ENCODE results near the gene SIPA1.

Gene SIPA1

GRCh38 chr11:65637794-65638419, at the start of gene SIPA1:
TSS of gene SIPA1 (plus strand) at chr11:65638101. CDS start at chr11:65640922, 2,821 bp downstream.
- peaks cover 36% of the 10 kb centered on the region for H3K36me3 ChIP-seq (ENCODE audit: insufficient read depth, low read length)
- peaks cover 17% of the 10 kb centered on the region for H3K4me1 ChIP-seq (ENCODE audit: insufficient read depth, low read length)

GRCh38 chr11:65588199-65589054, 49.5 kb upstream of the SIPA1 start:
- no peak overlapping the region for H3K4me3 ChIP-seq (ENCODE audit: low read depth in 1 of 2, low read length in 2 of 2)
- H3K27ac ChIP-seq (ENCODE audit: low read depth, low read length): peak overlapping the region; percentile 48
- no peaks in the 10 kb centered on the region for H3K27me3 ChIP-seq (ENCODE audit: control insufficient read depth in 1 of 2, insufficient read depth in 2 of 2, low read length in 2 of 2)
- H3K9ac ChIP-seq (ENCODE audit: low read length): peak overlapping the region; percentile 13
- H3K9me3 ChIP-seq (ENCODE audit: low read length): no peaks in the 10 kb centered on the region
- peaks cover 41% of the 10 kb centered on the region for H3K36me3 ChIP-seq (ENCODE audit: insufficient read depth, low read length)
- H3K4me1 ChIP-seq (ENCODE audit: insufficient read depth, low read length): peaks cover 51% of the 10 kb centered on the region

More at GRCh38 chr11:65637794-65638419, at the start of gene SIPA1:
- Histone ChIP-seq H3K9me3 (ENCODE audit: low read length) (no peaks in the 10 kb centered on the region), H3K4me3 (ENCODE audit: low read depth in 1 of 2, low read length in 2 of 2) (peak within 1 kb of the TSS; percentile 53 to 72), H3K27me3 (ENCODE audit: control insufficient read depth in 1 of 2, insufficient read depth in 2 of 2, low read length in 2 of 2) (no peaks in the 10 kb centered on the region), H3K27ac (ENCODE audit: low read depth, low read length) (peak within 1 kb of the TSS; percentile 83), H3K9ac (ENCODE audit: low read length) (peak within 1 kb of the TSS; percentile 54)

GRCh38 chr11:65589444-65590239, 48.3 kb upstream of the SIPA1 start:
- Histone ChIP-seq H3K4me3 (ENCODE audit: low read depth in 1 of 2, low read length in 2 of 2) (no peak overlapping the region), H3K36me3 (ENCODE audit: insufficient read depth, low read length) (peaks cover 29% of the 10 kb centered on the region), H3K9ac (ENCODE audit: low read length) (no peak overlapping the region), H3K9me3 (ENCODE audit: low read length) (no peaks in the 10 kb centered on the region), H3K27me3 (ENCODE audit: control insufficient read depth in 1 of 2, insufficient read depth in 2 of 2, low read length in 2 of 2) (no peaks in the 10 kb centered on the region), H3K4me1 (ENCODE audit: insufficient read depth, low read length) (peaks cover 54% of the 10 kb centered on the region), H3K27ac (ENCODE audit: low read depth, low read length) (no peak overlapping the region)

GRCh38 chr11:65590240-65590738, 47.6 kb upstream of the SIPA1 start:
- no peak overlapping the region for H3K27ac ChIP-seq (ENCODE audit: low read depth, low read length)
- no peaks in the 10 kb centered on the region for H3K27me3 ChIP-seq (ENCODE audit: control insufficient read depth in 1 of 2, insufficient read depth in 2 of 2, low read length in 2 of 2)
- H3K36me3 ChIP-seq (ENCODE audit: insufficient read depth, low read length): peaks cover 27% of the 10 kb centered on the region
- no peaks in the 10 kb centered on the region for H3K9me3 ChIP-seq (ENCODE audit: low read length)
- H3K4me1 ChIP-seq (ENCODE audit: insufficient read depth, low read length): peaks cover 55% of the 10 kb centered on the region
- H3K9ac ChIP-seq (ENCODE audit: low read length): no peak overlapping the region
- H3K4me3 ChIP-seq (ENCODE audit: low read depth in 1 of 2, low read length in 2 of 2): no peak overlapping the region

GRCh38 chr11:65591939-65592857, 45.7 kb upstream of the SIPA1 start:
- Histone ChIP-seq H3K9ac (ENCODE audit: low read length) (no peak overlapping the region), H3K9me3 (ENCODE audit: low read length) (no peaks in the 10 kb centered on the region), H3K4me3 (ENCODE audit: low read depth in 1 of 2, low read length in 2 of 2) (no peak overlapping the region), H3K27ac (ENCODE audit: low read depth, low read length) (peak overlapping the region; percentile 60), H3K36me3 (ENCODE audit: insufficient read depth, low read length) (peaks cover 16% of the 10 kb centered on the region), H3K27me3 (ENCODE audit: control insufficient read depth in 1 of 2, insufficient read depth in 2 of 2, low read length in 2 of 2) (no peaks in the 10 kb centered on the region), H3K4me1 (ENCODE audit: insufficient read depth, low read length) (peaks cover 38% of the 10 kb centered on the region)

- H3K4me1 ChIP-seq (ENCODE audit: insufficient read depth, low read length): peaks cover 30% of the 10 kb centered on the region
- H3K9ac ChIP-seq (ENCODE audit: low read length): no peak overlapping the region
- H3K9me3 ChIP-seq (ENCODE audit: low read length): no peaks in the 10 kb centered on the region
- H3K27ac ChIP-seq (ENCODE audit: low read depth, low read length): peak overlapping the region; percentile 60
- no peak overlapping the region for H3K4me3 ChIP-seq (ENCODE audit: low read depth in 1 of 2, low read length in 2 of 2)
- H3K27me3 ChIP-seq (ENCODE audit: control insufficient read depth in 1 of 2, insufficient read depth in 2 of 2, low read length in 2 of 2): no peaks in the 10 kb centered on the region
- H3K36me3 ChIP-seq (ENCODE audit: insufficient read depth, low read length): peaks cover 23% of the 10 kb centered on the region
Observed at GRCh38 chr11:65592858-65593517, 44.9 kb upstream of the SIPA1 start.

- Histone ChIP-seq H3K27me3 (ENCODE audit: control insufficient read depth in 1 of 2, insufficient read depth in 2 of 2, low read length in 2 of 2) (no peaks in the 10 kb centered on the region), H3K9me3 (ENCODE audit: low read length) (no peaks in the 10 kb centered on the region), H3K27ac (ENCODE audit: low read depth, low read length) (peak overlapping the region; percentile 60), H3K4me3 (ENCODE audit: low read depth in 1 of 2, low read length in 2 of 2) (no peak overlapping the region), H3K9ac (ENCODE audit: low read length) (no peak overlapping the region), H3K4me1 (ENCODE audit: insufficient read depth, low read length) (peaks cover 22% of the 10 kb centered on the region), H3K36me3 (ENCODE audit: insufficient read depth, low read length) (peaks cover 31% of the 10 kb centered on the region)
Observed at GRCh38 chr11:65593518-65594414, 44.1 kb upstream of the SIPA1 start.

GRCh38 chr11:65595131-65595530, 42.8 kb upstream of the SIPA1 start:
- Histone ChIP-seq H3K36me3 (ENCODE audit: insufficient read depth, low read length) (peaks cover 34% of the 10 kb centered on the region), H3K9me3 (ENCODE audit: low read length) (no peaks in the 10 kb centered on the region), H3K4me1 (ENCODE audit: insufficient read depth, low read length) (peaks cover 21% of the 10 kb centered on the region), H3K27ac (ENCODE audit: low read depth, low read length) (no peak overlapping the region), H3K27me3 (ENCODE audit: control insufficient read depth in 1 of 2, insufficient read depth in 2 of 2, low read length in 2 of 2) (no peaks in the 10 kb centered on the region), H3K4me3 (ENCODE audit: low read depth in 1 of 2, low read length in 2 of 2) (no peak overlapping the region), H3K9ac (ENCODE audit: low read length) (no peak overlapping the region)

GRCh38 chr11:65595543-65596281, 42.2 kb upstream of the SIPA1 start, which contains the start of gene KCNK7:
TSS of gene KCNK7 (minus strand) at chr11:65595800. CDS start at chr11:65595772, 28 bp downstream.
- Histone ChIP-seq H3K9ac (ENCODE audit: low read length) (no peak within 1 kb of the TSS), H3K27ac (ENCODE audit: low read depth, low read length) (no peak within 1 kb of the TSS), H3K27me3 (ENCODE audit: control insufficient read depth in 1 of 2, insufficient read depth in 2 of 2, low read length in 2 of 2) (no peaks in the 10 kb centered on the region), H3K4me1 (ENCODE audit: insufficient read depth, low read length) (peaks cover 21% of the 10 kb centered on the region), H3K9me3 (ENCODE audit: low read length) (no peaks in the 10 kb centered on the region), H3K36me3 (ENCODE audit: insufficient read depth, low read length) (peaks cover 32% of the 10 kb centered on the region), H3K4me3 (ENCODE audit: low read depth in 1 of 2, low read length in 2 of 2) (no peak within 1 kb of the TSS)

All from muscle layer of colon (tissue), 2 donors.